NAMALWA (cell line): ENCODE results near the gene ALPL.
A peak's percentile ranks its signal among the peaks of the same experiment; 100 is the strongest.

Experiments
- DNase-seq: peaks from one replicate; pipeline ENCODE4 v3.0.0-alpha.2; 2015; ENCODE audit warnings: low spot score

The ALPL gene

DNA sequence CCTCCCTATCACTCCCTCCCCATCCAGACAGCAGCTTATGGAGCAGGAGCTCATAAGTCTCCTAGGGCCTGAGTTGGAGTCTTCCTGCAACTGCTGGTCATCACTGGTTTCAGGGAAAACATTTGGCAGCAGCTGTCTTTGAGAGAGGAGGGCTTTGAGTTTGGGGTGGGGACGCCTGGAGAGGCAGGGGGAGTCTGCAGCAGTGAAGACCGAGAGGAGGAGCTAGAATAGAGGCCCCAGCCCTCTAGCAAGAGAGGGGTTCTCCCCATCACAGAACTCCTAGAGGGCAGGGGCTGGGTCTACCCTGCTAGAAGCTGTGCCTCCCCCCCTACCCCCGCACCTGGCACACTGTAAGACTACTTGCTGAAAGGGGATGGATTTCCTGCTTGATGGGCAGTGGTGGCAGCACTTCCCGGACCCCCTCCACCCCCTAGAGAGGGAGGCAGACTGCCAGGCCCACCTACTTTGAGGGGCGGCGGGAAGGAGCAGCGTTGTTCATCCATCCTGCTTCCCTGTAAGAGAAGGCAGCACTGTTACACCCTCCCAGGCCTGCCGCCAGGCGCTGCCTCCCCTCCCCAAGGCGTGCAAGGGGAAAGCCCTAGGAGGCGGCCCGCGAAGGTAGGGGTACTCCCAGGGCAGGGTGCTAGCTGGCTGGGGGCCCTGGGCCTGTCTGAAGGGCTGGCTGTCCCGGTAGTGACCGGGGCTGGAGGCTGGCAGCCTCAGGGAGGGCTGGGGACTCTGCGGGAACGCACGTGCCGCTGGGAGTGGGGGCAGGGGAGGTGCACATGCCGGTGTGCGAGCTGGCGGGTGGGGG is 109.5 kb downstream of the ALPL start:
- DNase-seq = no peak

DNA sequence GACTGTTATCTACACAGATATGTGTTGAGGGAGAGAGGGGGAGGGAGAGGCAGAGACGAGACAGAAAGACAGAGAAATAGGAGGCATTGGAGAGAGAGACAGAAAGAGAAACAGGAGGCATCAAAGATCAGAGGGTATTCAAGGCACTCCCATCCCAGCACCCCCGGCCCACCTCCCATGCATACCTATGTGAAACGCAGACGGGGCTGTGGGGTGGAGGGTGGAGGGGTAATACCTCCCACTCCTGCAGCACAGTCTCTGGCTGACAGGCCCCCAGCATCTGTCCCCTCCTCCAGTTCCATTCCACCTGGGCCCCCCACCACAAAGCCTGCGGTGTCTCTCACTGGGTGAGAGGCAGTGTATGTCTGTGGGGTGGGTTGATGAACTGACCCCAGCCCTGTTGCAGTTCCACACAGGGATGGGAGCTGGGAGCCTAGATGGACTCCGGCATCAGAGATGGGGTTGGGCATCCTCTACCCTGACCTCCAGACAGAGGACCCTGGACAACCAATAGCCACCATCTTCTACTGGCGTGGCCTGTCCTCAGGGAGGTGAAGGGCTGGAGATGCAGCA is 110.2 kb downstream of the ALPL start:
- no peak for DNase-seq

DNA sequence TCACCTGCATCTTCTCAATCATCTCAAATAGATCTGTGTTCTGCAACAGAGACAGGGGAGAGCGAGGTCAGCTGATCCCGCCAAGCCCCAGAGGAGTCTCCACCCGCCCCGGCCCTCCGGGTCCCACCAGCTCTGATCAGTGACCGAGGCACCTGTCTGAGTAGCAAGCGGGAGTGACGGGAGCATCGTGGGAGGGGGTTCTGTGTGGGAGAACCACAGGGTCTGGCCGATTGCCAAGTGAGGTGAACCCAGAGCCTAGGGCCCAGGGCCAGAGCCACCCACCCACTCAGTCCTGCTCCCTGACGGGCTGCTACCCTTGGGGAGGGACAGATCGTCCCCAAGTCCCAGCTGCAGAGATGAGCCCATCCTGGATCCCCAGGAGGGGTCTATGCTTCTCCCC is 110.8 kb downstream of the ALPL start:
- DNase-seq = no peak

DNA sequence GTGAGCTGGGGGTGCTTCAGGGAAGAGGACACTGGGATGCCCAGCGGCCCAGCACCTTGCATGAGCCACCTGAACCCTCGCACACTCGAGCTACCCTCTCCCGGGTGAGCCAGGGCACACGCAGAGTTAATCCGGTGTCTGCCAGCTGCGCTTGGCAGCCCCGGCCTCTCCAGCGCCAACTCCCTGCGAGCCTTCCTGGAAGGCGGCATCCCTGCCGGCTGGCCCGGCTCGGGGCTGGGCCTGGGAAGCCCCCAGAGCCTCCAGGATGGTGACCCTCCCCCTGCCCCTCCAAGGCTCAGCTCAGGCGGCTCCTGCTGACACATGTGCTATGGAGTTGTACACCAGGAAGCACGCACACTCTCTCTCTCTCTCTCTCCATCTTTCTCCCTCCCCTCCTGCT is 111.3 kb downstream of the ALPL start:
- no peak for DNase-seq

DNA sequence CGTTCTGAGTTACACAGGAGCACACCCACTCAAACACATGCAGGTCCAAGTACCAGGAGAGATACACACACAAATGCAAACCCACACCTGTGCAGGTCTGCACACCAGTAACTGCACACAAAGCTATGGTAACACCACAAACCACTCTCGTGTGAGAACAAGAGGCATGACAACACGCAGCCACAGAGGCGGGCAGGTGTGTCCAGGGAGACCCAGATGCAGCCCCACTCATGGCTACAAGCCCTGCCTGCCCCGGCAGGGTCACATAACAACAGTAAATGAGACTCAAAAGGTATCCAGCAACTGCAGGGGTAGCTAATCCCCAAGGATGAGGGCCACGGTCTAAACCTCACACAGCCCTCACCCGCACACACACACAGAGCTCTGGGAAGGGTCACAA is 111.8 kb downstream of the ALPL start:
- no peak for DNase-seq

DNA sequence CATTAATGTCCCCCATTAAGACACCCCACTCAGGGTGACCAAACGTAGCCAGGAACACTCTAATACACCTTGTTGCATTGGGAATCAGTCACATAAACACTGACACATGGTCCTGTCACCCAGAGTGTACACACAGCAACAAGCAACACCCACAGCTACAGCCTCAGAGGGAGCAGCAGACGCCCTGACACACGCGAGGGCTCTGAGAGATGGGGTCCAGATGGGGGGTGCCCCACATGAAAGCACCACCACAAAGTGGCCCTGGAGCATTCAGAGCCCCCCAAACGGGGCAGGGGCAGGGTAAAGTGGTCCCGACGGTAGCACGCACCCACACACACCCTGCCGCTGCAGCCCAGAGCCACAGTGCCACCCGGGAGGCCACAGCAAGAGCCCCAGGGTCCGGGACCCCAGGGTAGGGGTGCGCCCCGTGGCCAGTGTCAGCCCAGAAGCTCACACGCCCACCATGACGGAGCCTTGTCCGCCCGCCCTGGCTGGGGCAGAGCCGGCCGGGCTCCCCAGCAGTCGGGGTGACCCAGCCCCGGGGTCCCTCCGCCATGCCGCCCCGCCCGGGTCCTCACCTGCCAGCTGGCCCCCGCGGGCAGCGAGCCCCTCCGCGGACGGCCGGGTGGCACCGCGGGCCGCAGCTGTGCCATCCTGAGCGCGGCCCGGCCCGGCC is 112.7 kb downstream of the ALPL start:
- DNase-seq = no peak

DNA sequence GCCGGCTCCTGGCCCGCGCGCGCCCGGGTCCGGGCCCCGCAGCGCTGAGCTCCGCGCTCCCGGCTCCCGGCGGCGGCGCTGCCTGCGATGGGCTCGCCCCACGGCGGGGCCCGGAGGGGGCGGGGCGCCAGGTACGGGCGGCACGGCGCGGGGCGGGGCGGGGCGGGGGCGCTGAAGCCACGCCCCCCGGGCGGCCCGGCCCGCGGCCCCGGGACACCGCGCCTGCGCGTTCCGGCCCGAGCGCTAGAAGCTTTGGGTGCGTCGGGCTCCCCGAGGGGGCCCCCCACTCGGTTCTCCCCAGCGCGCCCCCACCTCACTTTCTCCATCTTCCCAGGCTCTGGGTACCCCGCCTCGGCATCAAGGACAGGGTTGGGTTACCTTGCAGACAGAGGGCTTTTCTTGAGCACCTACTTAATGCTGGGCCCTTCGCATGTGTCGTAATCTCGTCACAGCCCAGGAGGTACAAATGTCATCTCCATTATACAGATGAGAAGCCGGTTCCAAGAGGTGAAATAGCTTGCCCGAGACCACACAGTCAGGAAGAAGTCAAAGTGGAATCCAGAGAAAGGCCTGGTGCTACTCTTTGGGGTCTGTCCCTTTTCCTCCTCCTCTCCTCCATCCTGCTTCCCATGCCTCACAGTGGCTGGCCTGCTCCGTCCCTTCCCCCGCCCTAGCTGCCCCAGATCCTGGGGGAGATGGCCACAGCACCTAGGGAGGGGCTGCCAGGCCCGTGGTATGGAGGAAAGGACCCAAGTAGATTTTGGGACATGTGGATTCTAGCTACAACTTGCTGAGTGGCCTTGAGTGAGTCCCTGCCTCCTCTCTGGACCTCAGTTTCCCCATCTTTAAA is 113.5 kb downstream of the ALPL start:
- DNase-seq = no peak

DNA sequence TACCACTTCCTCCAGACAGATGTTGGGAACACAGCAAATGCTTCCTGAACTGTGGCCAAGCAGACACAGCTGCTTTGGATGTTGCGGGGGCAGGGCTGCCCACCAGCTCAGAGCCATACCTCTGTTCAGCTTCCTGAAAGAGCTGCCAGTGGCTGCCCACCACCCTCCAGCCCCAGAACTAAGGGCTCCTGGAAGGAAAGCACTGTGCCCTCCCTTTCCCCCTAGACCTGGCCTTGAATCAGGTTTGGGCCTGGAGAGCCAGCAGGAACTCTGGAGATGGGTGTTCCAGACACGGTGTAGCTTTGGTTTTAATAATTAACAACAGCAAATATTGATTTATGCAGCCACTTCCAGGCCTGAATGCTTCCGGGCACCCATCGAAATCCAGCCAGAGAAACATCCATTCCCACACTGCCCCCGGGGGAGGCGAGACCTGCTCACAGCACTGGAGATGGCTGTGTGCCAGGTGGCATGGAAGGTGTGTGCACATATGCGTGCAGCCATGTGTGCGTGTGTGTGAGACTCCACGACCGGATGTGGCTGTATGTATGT is 114.3 kb downstream of the ALPL start:
- DNase-seq = peak; percentile 21

DNA sequence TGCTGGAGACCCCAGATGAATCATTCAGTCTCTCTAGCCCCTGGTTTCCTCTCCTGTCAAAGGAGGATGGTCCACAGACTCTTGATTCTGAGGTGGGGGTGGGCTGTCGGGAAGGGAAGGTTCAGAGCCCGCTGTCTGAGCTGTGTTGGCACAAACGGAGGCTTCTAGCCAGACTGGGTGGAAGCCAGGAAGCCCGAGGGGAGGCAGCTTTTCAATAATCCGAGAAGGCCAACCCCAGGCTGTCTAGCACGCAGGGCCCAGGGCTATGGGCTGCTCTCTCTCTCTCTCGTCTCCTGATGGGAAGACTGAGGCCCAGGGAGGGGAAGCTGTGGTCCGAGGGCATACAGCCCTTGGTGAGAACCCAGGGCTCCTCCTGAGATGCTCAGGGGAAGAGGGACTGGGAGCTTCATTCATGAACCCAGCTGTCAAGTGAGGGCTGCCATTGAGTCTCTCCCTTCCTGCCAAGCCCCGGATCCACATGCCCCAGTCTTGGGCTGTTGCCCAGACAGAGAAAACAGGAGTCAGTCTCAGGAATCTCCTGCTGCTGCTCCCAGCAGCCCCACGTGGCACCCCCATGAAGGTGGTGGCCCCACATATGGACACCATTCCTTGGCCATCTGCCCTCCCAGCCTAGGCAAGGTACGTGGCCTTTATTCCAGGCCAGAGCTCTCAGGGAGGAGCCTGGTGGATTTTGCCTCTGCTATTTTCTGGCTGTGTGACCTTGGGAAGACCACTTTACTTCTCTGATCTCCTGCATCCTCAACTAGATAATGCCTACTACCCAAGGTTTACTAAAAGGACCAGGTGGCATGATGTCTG is 115.6 kb downstream of the ALPL start:
- no peak for DNase-seq

DNA sequence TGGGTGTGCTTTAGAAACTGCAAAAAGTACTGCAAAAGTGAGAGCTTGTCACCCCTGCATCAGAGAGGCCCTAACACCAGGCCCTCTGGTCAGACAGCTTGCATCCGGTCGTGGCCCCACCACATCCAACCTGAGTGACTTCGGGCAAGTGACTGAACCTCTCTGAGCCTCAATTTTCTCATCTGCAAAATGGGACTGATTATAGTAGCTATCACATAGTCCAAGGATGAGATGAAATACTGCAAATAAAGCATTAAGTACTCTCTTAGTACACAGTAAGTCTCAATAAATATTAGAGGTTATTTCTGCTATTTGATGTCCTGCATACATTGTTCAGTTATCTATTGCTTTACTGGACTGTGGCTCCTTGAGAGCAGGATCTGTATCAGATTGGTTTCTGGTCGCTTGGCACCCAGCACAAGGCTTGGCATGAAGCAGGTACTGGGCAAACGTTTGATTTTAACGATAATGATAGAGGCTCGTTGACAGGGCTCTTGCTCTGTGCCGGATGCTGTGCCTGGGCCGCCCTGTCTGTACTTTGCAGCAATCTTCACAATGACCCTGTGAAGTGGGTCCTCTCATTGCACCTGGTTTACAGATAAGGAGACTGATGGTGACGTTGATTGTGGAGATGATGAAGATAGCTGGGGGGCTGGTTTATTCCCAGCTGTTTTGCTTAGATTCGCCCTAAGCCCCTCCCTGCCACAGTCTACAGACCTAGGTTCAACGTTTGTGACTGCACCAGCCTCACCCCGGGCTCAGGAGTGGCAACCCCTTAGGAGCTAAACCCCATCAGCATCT is 116.4 kb downstream of the ALPL start:
- DNase-seq = no peak

DNA sequence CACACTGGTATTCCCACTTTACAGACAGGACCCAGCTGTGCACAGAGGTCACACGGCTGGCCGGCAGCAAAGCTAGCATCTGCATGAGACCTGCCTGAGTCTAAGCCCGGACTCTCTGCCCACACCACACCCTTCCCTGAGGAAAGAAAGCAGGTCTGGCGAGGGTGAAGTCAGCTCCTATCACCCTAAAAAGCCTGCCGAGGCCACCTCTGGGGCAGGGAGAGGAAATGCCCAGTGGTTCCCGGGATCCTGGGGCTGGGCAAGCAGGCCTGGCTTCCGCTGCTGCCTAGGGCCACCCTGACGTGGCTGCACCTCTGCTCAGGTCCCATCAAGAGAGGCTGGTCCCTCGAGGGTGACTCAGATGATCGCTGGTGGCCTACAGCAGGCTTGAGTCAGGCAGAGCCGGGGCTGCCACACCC is 117.7 kb downstream of the ALPL start:
- DNase-seq = no peak
